ENCODE results near the gene BMP8A. TPM values are rescaled to one million over a fixed set of nuclear protein-coding genes. Genes with fewer than 3 reads are reported as not detected.

The BMP8A gene
- polyA plus RNA-seq, 3 donors, result not detected

- no peak overlapping the region for H3K27ac Mint-ChIP-seq
- H3K27me3 Mint-ChIP-seq (ENCODE audit: low read depth in 3 of 3), result peaks cover 0 to 3% (median 2%) of the 10 kb centered on the region in 3 donors
- TF ChIP-seq, protein P1, sequence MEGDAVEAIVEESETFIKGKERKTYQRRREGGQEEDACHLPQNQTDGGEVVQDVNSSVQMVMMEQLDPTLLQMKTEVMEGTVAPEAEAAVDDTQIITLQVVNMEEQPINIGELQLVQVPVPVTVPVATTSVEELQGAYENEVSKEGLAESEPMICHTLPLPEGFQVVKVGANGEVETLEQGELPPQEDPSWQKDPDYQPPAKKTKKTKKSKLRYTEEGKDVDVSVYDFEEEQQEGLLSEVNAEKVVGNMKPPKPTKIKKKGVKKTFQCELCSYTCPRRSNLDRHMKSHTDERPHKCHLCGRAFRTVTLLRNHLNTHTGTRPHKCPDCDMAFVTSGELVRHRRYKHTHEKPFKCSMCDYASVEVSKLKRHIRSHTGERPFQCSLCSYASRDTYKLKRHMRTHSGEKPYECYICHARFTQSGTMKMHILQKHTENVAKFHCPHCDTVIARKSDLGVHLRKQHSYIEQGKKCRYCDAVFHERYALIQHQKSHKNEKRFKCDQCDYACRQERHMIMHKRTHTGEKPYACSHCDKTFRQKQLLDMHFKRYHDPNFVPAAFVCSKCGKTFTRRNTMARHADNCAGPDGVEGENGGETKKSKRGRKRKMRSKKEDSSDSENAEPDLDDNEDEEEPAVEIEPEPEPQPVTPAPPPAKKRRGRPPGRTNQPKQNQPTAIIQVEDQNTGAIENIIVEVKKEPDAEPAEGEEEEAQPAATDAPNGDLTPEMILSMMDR (IDR thresholded peaks at IDR 0.05), result no peak
- Histone ChIP-seq H3K27ac (ENCODE audit: low read depth in 1 of 2, low read length in 2 of 2) (peak overlapping the region in 1 of 2 donors; percentile 15), H2AFZ (ENCODE audit: insufficient read depth, low read depth, low read length, poor library complexity, severe bottlenecking) (no peak overlapping the region), H3K79me2 (ENCODE audit: insufficient read depth, low read length) (peaks cover 52% of the 10 kb centered on the region), H3K9me3 (replicated peaks in 1 of 2; ENCODE audit: control insufficient read depth in 1 of 2, insufficient read depth in 1 of 2, low read length in 2 of 2) (no peaks in the 10 kb centered on the region), H3K9ac (ENCODE audit: insufficient read depth, low read length, poor library complexity, severe bottlenecking) (no peak overlapping the region), H3K27me3 (ENCODE audit: control insufficient read depth in 2 of 2, insufficient read depth in 2 of 2, low read length in 2 of 2) (no peaks in the 10 kb centered on the region), H3K4me2 (replicated peaks; ENCODE audit: extremely low read depth, low read length, poor library complexity, severe bottlenecking) (no peak overlapping the region), H3K4me1 (ENCODE audit: control insufficient read depth in 1 of 2, insufficient read depth in 2 of 2, low read length in 2 of 2) (peaks cover 24 to 28% of the 10 kb centered on the region in 2 donors), H4K20me1 (ENCODE audit: insufficient read depth, low read length) (peaks cover 83% of the 10 kb centered on the region), H3K36me3 (replicated peaks in 1 of 2; ENCODE audit: control insufficient read depth in 1 of 2, insufficient read depth in 2 of 2, low read length in 2 of 2) (peaks cover 52 to 67% of the 10 kb centered on the region in 2 donors), H3K4me3 (replicated peaks in 1 of 3; ENCODE audit: low read depth in 2 of 3, low read length in 3 of 3) (no peak overlapping the region)
- H3K4me3 Mint-ChIP-seq, result no peak overlapping the region
- peaks cover 27% of the 10 kb centered on the region for H3K4me1 Mint-ChIP-seq
- 83% methylated on average over 2 of the region's 5 CpGs for WGBS (ENCODE audit: insufficient coverage)
- no peak for DNase-seq
- H3K9me3 Mint-ChIP-seq, result peaks cover 0 to 5% (median 0%) of the 10 kb centered on the region in 7 donors
- H3K36me3 Mint-ChIP-seq, result peaks cover 67% of the 10 kb centered on the region in 2 donors
- intact Hi-C loops (cut with micrococcal nuclease), result loop anchor here in 1 of 2 donors (10.0 kb wide), 1 partner anchor 88 kb away; no protein-coding TSS in a partner anchor
Observed at GRCh38 chr1:39572379-39573096, 81.1 kb downstream of the BMP8A start.

GRCh38 chr1:39573097-39573465 lies 81.6 kb downstream of the BMP8A start:
- Histone ChIP-seq H3K36me3 (replicated peaks in 1 of 2; ENCODE audit: control insufficient read depth in 1 of 2, insufficient read depth in 2 of 2, low read length in 2 of 2) (peaks cover 48 to 61% of the 10 kb centered on the region in 2 donors), H3K9me3 (replicated peaks in 1 of 2; ENCODE audit: control insufficient read depth in 1 of 2, insufficient read depth in 1 of 2, low read length in 2 of 2) (no peaks in the 10 kb centered on the region), H3K9ac (ENCODE audit: insufficient read depth, low read length, poor library complexity, severe bottlenecking) (no peak overlapping the region), H3K79me2 (ENCODE audit: insufficient read depth, low read length) (peaks cover 52% of the 10 kb centered on the region), H3K4me1 (ENCODE audit: control insufficient read depth in 1 of 2, insufficient read depth in 2 of 2, low read length in 2 of 2) (peaks cover 24 to 28% of the 10 kb centered on the region in 2 donors), H3K4me3 (replicated peaks in 1 of 3; ENCODE audit: low read depth in 2 of 3, low read length in 3 of 3) (no peak overlapping the region), H3K27ac (ENCODE audit: low read depth in 1 of 2, low read length in 2 of 2) (peak overlapping the region in 1 of 2 donors; percentile 15), H3K4me2 (replicated peaks; ENCODE audit: extremely low read depth, low read length, poor library complexity, severe bottlenecking) (no peak overlapping the region), H2AFZ (ENCODE audit: insufficient read depth, low read depth, low read length, poor library complexity, severe bottlenecking) (no peak overlapping the region), H3K27me3 (ENCODE audit: control insufficient read depth in 2 of 2, insufficient read depth in 2 of 2, low read length in 2 of 2) (no peaks in the 10 kb centered on the region), H4K20me1 (ENCODE audit: insufficient read depth, low read length) (peaks cover 80% of the 10 kb centered on the region)
- DNase-seq, result no peak
- Mint-ChIP-seq H3K9me3 (peaks cover 0 to 5% (median 0%) of the 10 kb centered on the region in 7 donors), H3K4me1 (peaks cover 27% of the 10 kb centered on the region), H3K27ac (peak overlapping the region in 3 of 7 donors; percentile 6 to 48 (median 47)), H3K27me3 (ENCODE audit: low read depth in 3 of 3) (peaks cover 0 to 3% (median 2%) of the 10 kb centered on the region in 3 donors), H3K4me3 (no peak overlapping the region), H3K36me3 (peaks cover 61 to 62% of the 10 kb centered on the region in 2 donors)
- intact Hi-C loops (cut with micrococcal nuclease), result loop anchor here in 1 of 2 donors (10.0 kb wide), 1 partner anchor 88 kb away; no protein-coding TSS in a partner anchor
- WGBS (ENCODE audit: insufficient coverage), result 100% methylated on average over 1 of the region's 1 CpG
- TF ChIP-seq, protein P1 (IDR thresholded peaks at IDR 0.05), result no peak

Data from CD14-positive monocyte (primary cell).